Thyroid gland (tissue), 4 donors: Measurements from ENCODE around the gene KLHDC8A. TPM values are rescaled to one million over a fixed set of nuclear protein-coding genes. Genes with fewer than 3 reads are reported as not detected.
"Not testable (repeated sequence)": the region's sequence is repeated elsewhere in the genome, so short reads cannot be mapped to it uniquely, and the experiment has no call there.

Experiments used
- DNase-seq, 2 donors: peaks; one replicate each; pipeline ENCODE4 v3.0.0-alpha.2; 2019
- H3K27ac ChIP-seq, 3 donors: fragments of 200-600 bp; sonication (generic); 1 replicate in 2 of 3; 2 replicates in 1 of 3; pipeline ENCODE4 v1.5.1; 2016 to 2019; ENCODE audit warnings: mild to moderate bottlenecking in 1 of 3, moderate library complexity in 1 of 3
- H3K27me3 ChIP-seq: fragments of 200-600 bp; sonication (generic); one replicate; pipeline ENCODE4 v1.5.1; 2019
- H3K36me3 ChIP-seq, 2 donors: fragments of 200-600 bp; sonication (generic); one replicate each; pipeline ENCODE4 v1.5.1; 2016 to 2019
- H3K4me1 ChIP-seq, 2 donors: fragments of 200-600 bp; sonication (generic); one replicate each; pipeline ENCODE4 v1.5.1; 2017 to 2019
- H3K4me3 ChIP-seq, 3 donors: fragments of 200-600 bp; sonication (generic); replicated peaks in 1 of 3; 1 replicate in 2 of 3; 2 replicates in 1 of 3; pipeline ENCODE4 v1.5.1; 2016; ENCODE audit warnings: mild to moderate bottlenecking in 1 of 3
- H3K9me3 ChIP-seq: fragments of 200-600 bp; sonication (generic); one replicate; pipeline ENCODE4 v1.5.1; 2017
- POLR2A ChIP-seq, 2 donors: fragments of 450-650 bp; IDR thresholded peaks; one replicate each; pipeline ENCODE4 v1.6.1; 2017; ENCODE audit warnings: antibody characterized with exemption in 2 of 2, mild to moderate bottlenecking in 2 of 2, moderate library complexity in 1 of 2
- WGBS, 2 donors: methylation state at CpG; one replicate each; pipeline ENCODE4 v1.1.5; 2017; 5-methylcytosine and 5-hydroxymethylcytosine counted together
- intact Hi-C: fragments of 100-400 bp; cut with DNase I; formaldehyde crosslinking; loops from one replicate; pipeline ENCODE4 v1.15.1; 2023
- total RNA-seq, 4 donors: library from RNA; depleted of rRNA; stranded (reverse); fragments of >200 nt; gene quantifications; one replicate each; pipeline ENCODE4 v1.2.3, GENCODE V29; 2016
- TF ChIP-seq, protein P1 (sequence below), 6 experiments: fragments of 200-600 bp in 3 of 6; fragments of 450-650 bp in 3 of 6; sonication (generic) in 3 of 6; IDR thresholded peaks; one replicate each; pipeline ENCODE4 v1.5.1; 2016 to 2019; ENCODE audit warnings: antibody characterized with exemption in 6 of 6, mild to moderate bottlenecking in 2 of 6, inconsistent platforms in 1 of 6, moderate library complexity in 1 of 6

The KLHDC8A gene
- total RNA-seq, 4 donors from 2014 or later = 1.1 to 2.0 (median 1.5) TPM

DNA sequence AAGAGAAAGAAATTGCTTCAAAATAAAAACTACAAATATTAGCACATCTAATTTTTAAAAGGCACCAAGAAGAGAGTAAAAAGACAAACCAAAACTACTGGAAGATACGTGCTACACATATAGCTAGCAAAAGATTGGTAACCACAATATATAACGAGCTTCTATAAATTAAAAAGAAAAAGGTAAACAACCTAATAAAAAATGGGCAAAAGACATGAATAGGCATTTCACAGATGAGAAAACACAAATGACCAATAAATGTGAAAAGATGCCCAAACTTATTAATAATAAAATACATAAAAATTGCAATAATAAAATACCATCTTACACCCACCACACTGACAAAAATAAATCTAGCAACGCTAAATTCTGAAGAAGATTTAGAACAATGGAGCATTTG is 38.9 kb upstream of the KLHDC8A start:
- Histone ChIP-seq H3K36me3 (no peaks in the 10 kb centered on the region), H3K4me3 (no peak overlapping the region), H3K27me3 (no peaks in the 10 kb centered on the region), H3K9me3 (no peaks in the 10 kb centered on the region), H3K4me1 (no peaks in the 10 kb centered on the region), H3K27ac (no peak overlapping the region)
- TF ChIP-seq, protein P1, sequence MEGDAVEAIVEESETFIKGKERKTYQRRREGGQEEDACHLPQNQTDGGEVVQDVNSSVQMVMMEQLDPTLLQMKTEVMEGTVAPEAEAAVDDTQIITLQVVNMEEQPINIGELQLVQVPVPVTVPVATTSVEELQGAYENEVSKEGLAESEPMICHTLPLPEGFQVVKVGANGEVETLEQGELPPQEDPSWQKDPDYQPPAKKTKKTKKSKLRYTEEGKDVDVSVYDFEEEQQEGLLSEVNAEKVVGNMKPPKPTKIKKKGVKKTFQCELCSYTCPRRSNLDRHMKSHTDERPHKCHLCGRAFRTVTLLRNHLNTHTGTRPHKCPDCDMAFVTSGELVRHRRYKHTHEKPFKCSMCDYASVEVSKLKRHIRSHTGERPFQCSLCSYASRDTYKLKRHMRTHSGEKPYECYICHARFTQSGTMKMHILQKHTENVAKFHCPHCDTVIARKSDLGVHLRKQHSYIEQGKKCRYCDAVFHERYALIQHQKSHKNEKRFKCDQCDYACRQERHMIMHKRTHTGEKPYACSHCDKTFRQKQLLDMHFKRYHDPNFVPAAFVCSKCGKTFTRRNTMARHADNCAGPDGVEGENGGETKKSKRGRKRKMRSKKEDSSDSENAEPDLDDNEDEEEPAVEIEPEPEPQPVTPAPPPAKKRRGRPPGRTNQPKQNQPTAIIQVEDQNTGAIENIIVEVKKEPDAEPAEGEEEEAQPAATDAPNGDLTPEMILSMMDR (IDR thresholded peaks at IDR 0.05) = no peak
- no peak for TF ChIP-seq POLR2A (IDR thresholded peaks at IDR 0.05)
- 86 to 87% methylated on average over 3 of the region's 3 CpGs for WGBS, 2 donors
- intact Hi-C loops = loop anchor here (5.0 kb wide), 1 partner anchor 92 kb away; no protein-coding TSS in a partner anchor
- no peak for DNase-seq

DNA sequence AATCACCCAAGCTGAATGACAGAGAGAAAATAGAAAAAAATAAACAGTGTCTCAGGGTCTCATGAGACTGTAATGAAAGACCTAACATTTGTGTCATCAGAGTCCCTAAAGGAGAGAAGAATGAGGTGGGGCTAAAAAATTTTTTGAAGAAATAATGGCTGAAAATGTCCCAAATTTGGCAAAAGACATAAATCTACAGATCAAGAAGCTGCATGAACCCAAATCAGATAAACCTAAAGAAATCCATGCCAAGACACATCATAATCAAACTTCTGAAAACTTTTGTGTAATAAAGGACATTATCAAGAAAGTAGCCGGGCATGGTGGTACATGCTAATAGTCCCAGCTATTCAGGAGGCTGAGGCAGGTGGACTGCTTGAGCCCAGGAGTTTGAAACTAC is 35.9 kb upstream of the KLHDC8A start:
- Histone ChIP-seq H3K4me1 (no peaks in the 10 kb centered on the region), H3K9me3 (no peaks in the 10 kb centered on the region), H3K27me3 (no peaks in the 10 kb centered on the region), H3K36me3 (no peaks in the 10 kb centered on the region), H3K27ac (no peak overlapping the region), H3K4me3 (no peak overlapping the region)
- 94 to 97% methylated on average over 1 of the region's 1 CpG for WGBS, 2 donors
- intact Hi-C loops = no loop called here
- no peak for DNase-seq
- TF ChIP-seq POLR2A (IDR thresholded peaks at IDR 0.05) = no peak
- TF ChIP-seq, protein P1 (IDR thresholded peaks at IDR 0.05) = no peak

DNA sequence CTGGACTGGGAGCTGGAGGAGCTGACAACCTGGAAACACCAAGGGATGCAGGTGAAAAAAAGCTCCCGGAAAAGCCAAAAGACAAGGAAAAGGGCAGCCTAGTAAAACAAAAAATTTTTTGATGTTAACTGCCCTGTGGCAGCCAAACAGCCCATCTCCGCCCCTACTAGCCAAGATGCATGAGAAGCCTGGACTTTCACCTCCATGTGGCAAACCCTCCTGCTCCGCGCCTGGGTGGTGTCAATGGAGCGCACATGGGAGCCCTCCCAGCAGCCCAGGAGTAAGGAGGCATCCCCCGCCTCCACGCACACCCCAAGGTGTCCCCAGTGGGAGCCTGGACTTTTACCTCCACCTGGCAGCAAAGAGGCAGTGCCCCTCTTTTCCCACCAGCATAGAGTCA is 34.7 kb upstream of the KLHDC8A start:
- no peak for DNase-seq
- Histone ChIP-seq H3K27me3 (no peaks in the 10 kb centered on the region), H3K27ac (no peak overlapping the region), H3K4me1 (no peaks in the 10 kb centered on the region), H3K4me3 (no peak overlapping the region), H3K36me3 (no peaks in the 10 kb centered on the region), H3K9me3 (no peaks in the 10 kb centered on the region)
- WGBS, 2 donors = 88 to 89% methylated on average over 7 of the region's 7 CpGs
- intact Hi-C loops = no loop called here
- TF ChIP-seq, protein P1 (IDR thresholded peaks at IDR 0.05) = no peak
- TF ChIP-seq POLR2A (IDR thresholded peaks at IDR 0.05) = no peak

DNA sequence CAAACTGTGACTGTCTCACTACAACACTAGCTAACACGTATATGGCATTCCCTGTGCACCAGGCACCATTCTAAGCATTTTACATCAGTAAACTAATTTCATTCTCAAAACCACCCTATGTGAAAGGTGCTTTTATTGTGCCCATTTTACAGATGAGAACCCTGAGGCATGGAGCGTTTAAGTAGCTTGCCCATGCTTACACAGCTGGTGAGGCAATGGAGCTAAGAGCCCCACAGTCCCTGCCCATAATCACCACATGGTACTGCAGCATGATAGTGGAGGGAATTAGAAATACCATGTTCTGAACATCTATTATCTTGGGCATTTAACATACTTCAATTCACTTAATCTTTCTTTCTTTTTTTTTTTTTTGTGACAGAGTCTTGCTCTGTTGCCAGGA is 31.1 kb upstream of the KLHDC8A start:
- intact Hi-C loops = no loop called here
- TF ChIP-seq, protein P1 (IDR thresholded peaks at IDR 0.05) = no peak
- no peak for TF ChIP-seq POLR2A (IDR thresholded peaks at IDR 0.05)
- no peak for DNase-seq
- no peaks in the 10 kb centered on the region for H3K9me3 ChIP-seq
- no peak overlapping the region for H3K27ac ChIP-seq
- WGBS, 2 donors = 90 to 98% methylated on average over 2 of the region's 2 CpGs
- H3K4me3 ChIP-seq = no peak overlapping the region
- H3K4me1 ChIP-seq = peaks cover 25 to 29% of the 10 kb centered on the region in 2 donors
- H3K36me3 ChIP-seq = no peaks in the 10 kb centered on the region
- H3K27me3 ChIP-seq = no peaks in the 10 kb centered on the region

DNA sequence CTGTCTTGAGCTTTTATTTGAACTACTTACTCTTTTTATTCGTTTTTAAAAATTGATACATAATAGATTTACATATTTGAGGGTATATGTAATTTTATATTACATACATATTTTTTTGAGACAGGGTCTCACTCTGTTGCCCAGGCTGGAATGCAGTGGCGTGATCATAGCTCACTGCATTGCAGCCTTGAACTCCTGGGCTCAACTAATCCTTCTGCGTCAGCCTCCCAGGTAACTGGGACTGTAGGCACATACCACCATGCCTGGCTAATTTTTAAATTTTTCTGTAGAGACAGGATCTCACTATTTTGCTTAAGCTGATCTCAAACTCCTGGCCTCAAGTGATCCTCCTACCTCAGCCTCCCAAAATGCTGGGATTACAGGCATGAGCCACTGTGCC is 26.3 kb upstream of the KLHDC8A start:
- intact Hi-C loops, H3K9me3 ChIP-seq, H3K4me3 ChIP-seq, H3K36me3 ChIP-seq, H3K27me3 ChIP-seq, DNase-seq: not testable (repeated sequence)
- peak overlapping the region; percentile 75 to 88 (median 81) for H3K27ac ChIP-seq
- peaks cover 35 to 44% of the 10 kb centered on the region in 2 donors for H3K4me1 ChIP-seq
- WGBS, 2 donors = 62 to 64% methylated on average over 3 of the region's 3 CpGs

DNA sequence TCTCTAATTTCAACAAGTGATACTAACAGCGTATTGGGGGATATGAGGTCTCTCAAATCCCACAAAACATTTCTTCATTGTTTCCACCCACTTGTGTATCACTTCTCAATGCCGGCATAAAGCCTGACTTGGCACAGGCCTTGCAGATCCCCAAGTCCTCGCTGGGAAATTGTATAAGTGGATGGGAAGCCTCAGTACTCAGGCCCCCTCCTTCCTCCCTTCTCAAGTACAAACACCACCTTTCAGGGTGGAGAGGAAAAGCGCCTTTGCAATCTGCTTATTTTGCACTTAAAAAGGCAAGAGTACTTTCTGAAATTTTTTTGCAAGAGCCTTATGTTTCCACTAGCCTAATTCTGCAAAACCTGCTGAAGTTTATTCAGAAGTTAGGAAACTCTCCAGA is 25.8 kb upstream of the KLHDC8A start:
- no peaks in the 10 kb centered on the region for H3K27me3 ChIP-seq
- H3K9me3 ChIP-seq = no peaks in the 10 kb centered on the region
- WGBS, 2 donors = 40 to 42% methylated on average over 4 of the region's 4 CpGs
- no peaks in the 10 kb centered on the region for H3K36me3 ChIP-seq
- peaks cover 35 to 44% of the 10 kb centered on the region in 2 donors for H3K4me1 ChIP-seq
- intact Hi-C loops = no loop called here
- peak; percentile 57 to 73 for DNase-seq
- TF ChIP-seq, protein P1 (IDR thresholded peaks at IDR 0.05) = no peak
- TF ChIP-seq POLR2A (IDR thresholded peaks at IDR 0.05) = no peak
- H3K27ac ChIP-seq = peak overlapping the region; percentile 75 to 88 (median 81)
- no peak overlapping the region for H3K4me3 ChIP-seq
